GM18951 (cell line): Measurements from ENCODE around the gene PRUNE2.

ENCODE experiments used
- POLR2A ChIP-seq: IDR thresholded peaks from 4 replicates; pipeline ENCODE4 v1.6.1; 2011; ENCODE audit warnings: mild to moderate bottlenecking; ENCODE audit not compliant: insufficient read length, insufficient read depth; ENCODE audit errors: extremely low read depth
- in situ Hi-C: fragments of 300-500 bp; cut with MboI; formaldehyde crosslinking; loops from one replicate; pipeline ENCODE4 v1.12.0; 2022; ENCODE audit warnings: low sequenced_read_pairs, mixed read lengths, inconsistent platforms; ENCODE audit not compliant: unreplicated experiment

Gene PRUNE2

DNA sequence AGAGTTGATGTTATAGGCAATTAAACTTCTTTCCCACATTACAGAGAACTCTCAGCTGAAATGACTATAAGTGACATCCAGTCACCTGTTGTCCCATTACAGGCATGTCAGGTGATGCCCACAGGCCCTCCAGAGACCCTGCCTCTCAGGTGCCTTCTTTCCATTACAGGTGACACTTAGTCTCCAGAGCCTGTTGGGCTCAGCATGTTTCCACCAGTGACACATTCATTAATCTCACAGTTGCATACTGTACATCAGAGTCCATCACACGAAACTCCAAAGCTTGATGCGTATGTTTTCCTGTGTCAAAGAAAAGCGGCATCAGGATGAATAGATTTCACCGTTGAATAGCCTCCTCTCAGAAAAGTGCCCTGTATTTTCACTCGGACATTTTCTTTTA lies 14.6 kb downstream of the PRUNE2 start:
- TF ChIP-seq POLR2A = no peak
- in situ Hi-C loops = no loop called here

DNA sequence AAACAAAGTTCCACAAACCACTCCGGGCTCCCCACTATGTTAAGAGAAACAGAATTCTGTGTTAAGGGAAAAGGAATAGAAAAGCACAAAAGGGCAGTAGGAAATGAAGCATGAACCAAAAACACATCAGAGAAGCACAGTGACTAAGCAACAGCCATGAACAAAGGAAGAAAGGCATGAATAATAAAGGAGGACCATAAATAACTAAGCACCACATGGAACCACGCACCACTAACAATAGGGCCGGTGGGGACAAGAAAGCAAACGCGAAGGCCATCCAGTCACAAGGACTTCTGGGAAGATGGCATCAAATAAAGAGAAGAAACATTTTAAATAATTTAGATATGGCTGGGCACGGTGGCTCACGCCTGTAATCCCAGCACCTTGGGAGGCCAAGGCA lies 18.0 kb downstream of the PRUNE2 start:
- in situ Hi-C loops = no loop called here
- no peak for TF ChIP-seq POLR2A

DNA sequence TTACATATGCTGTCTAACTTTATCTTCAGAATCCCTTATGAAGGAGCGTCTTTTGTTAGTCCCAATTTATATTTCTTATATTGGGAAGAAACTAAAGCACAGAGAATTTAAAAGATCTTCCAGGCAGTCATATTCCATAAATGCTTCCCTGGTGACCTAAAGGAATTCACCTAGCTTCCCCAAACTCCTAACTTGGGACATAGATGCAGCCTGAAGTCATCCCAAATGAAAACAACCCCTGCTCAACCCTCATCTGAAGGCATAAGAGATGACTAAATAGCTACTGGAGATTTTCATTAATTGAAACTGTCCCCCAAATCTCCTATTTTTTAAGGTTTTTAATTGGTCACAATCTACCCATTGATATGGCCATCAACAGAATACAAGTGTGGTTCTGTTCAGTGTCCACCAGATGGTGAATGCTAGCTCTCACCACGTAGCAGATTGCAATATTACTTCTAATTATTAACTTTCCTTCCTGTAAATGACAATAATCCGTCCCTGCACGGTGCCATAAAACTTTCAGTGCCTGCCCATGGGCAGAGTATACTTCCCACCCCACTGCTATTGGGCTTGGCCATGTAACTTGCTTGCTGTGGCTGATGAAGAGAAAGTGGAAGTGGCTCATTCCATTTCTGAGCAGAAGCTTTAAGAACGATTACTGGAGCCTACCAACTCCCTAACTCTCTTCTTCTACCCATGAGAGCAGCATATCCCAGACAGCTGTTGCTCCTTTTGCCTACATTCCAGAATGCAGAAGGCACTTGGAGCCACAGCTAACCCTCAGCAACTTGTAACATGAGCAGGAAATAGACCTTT lies 18.7 kb downstream of the PRUNE2 start:
- TF ChIP-seq POLR2A = no peak
- in situ Hi-C loops = no loop called here

DNA sequence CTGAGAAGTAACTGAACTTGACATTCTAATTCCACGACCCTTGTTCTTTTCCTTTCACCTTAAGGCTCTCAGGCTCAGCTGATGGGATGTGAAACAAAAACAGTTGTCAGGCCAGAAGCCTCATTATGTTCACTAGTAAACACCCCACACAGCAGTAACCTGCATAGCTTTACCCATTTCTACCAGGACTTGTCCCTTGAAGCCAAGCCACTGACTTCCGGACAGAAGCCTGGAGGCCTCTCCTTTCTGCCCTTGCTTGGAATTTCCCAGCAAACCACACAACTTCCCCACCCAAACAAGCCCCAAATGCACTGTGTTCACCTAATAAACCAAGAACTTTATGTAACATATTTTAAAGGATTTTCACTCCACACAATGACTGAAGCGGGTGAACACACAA lies 19.6 kb downstream of the PRUNE2 start:
- in situ Hi-C loops = no loop called here
- no peak for TF ChIP-seq POLR2A

DNA sequence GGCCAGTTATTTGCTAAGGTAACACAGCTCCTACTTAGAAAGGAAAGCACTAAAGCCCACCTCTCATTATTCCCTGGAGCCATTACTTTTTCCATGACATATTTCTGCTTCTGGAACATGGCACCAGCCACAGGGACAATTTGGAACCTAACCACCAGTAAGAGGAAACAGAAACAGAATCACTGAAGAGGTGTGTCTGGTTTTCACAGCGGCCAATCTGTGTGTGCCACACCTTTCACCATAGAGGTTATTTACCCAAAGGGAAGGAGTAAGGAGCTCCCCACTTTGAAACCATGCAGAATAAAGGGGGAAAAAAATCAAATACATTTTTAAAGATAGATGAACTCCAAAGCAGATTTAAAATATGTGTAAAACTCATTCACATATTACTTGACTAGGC lies 21.1 kb downstream of the PRUNE2 start:
- TF ChIP-seq POLR2A = no peak
- in situ Hi-C loops = no loop called here

DNA sequence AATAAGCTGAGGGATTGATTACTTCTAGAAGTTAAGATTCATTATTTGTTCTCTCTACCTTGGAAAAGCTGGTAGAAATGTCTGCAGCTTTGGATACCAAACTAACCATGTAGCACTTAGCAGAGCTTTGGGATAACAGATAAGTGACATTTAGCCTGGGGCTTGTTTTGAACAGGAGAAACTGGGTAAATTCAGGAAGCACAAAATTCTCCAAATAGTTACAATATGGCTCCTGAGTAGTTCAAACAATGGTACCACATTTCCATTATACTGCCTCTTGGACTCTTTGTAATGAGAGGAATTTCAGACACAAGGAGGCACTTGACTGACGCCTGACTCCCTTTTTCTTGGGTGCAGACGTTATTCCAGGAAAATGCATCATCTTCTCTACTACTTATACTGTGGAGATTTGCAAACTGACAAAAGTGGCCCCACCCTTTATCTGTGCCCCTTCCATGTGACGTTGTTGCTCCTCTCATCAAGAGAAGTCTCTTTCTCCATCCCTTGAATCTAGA lies 22.5 kb downstream of the PRUNE2 start:
- no peak for TF ChIP-seq POLR2A
- in situ Hi-C loops = no loop called here

DNA sequence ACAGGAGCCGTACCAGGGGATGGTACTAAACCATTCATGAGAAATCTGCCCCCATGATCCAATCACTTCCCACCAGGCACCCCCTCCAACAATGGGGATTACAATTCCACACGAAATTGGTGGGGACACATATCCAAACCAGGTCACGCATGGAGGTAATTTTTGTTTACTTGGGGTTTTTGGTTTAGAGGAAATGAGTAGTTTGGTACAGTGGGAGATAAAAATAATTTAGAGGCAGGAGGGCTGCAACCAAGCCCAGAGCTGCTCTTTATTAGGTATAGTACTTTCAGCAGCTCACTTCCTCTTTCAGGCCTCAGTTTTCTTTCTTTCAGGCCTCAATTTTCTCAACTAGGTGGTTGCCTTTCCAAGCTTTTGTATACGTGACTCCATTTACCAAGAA lies 23.2 kb downstream of the PRUNE2 start:
- TF ChIP-seq POLR2A = no peak
- in situ Hi-C loops = no loop called here

DNA sequence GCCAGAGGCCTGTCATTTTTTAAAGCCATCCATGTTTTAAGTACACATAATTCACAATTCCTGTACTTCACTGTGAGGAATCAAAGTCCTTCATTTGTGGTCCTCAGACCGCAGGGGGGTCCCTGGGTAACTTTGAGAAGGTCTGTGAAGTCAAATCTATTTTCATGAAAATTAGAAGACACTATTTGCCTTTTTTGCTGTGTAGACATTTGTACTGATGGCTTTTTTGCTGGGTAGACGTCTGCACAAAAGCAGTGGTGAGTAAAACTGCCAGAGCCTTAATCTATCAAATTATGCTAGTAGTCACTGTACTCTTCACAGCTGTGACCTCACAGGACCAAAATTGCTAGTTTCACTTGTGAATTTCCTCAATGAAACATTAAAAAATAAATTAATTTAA lies 25.7 kb downstream of the PRUNE2 start:
- in situ Hi-C loops = no loop called here
- TF ChIP-seq POLR2A = no peak

DNA sequence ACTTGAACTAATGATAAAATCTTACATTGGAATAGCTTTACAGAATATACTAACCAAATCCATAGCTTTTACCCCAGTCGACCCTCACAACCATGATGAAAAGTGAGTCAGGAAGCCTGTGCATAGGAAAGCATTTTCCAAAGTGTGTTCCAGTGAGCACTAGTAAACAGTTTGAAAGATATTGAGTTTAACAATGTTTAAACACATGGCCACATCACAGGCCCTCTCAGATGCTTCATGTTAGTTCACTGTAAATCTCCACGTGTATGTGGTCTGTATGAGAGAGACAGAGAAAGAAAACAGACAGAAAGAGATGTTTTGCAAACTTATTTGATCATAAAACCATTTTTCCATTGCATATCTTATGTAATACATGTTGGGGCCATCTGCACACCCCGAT lies 27.0 kb downstream of the PRUNE2 start:
- in situ Hi-C loops = no loop called here
- no peak for TF ChIP-seq POLR2A

DNA sequence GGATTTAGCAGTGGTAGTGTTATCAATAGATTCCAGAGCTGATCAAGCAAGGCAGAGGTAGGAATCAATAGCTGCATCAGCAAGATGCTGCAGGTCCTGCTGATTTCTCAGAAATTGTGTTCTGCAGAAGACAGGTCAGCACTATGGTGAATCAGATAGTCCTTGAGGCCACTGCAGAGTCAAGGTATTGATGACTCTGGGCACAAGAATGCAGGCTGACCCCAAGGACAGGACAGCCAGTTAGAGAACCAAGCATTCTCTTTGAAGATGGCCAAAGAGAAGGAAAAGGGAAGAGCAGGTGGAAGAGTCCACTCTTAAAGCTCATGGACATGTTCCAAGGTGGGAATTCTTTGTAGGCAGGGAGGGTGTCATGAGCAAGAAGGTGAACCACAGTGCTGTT lies 28.0 kb downstream of the PRUNE2 start:
- in situ Hi-C loops = no loop called here
- TF ChIP-seq POLR2A = no peak

DNA sequence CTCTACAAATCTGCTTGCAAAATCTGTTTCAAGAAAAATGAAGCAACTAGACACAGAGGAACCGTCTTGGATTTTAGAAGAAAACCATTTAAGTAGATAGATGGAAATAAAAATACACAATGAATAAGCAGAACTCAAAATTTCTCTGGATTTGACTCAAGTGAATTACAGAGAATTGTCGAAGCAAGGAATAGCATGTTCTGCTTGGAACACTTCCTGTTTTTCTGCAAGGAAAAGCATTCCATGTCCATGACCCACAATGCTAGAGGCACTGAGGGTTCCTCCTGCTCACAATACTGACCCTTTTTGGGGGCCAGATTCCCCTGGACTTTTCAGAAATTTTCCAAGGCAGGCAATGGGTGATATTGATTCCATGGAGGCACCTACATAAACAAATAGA lies 29.8 kb downstream of the PRUNE2 start:
- TF ChIP-seq POLR2A = no peak
- in situ Hi-C loops = no loop called here

DNA sequence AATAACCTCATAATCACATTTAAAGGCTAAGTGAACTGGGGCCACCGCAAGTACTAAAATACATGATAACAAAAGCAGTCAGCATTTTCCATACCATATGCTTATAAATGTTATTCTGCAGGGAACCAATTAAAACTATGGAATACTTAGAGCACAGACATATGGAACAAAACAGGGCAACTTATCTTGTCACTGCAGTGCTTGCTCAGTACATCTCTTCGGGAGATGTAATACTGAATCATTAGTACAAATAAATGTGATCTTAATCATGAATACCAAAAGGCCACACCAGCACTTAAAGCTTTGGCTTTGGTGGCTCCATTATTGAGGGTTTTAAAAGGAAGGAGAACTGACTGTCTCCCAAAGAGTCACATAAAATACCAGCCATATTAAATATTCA lies 32.1 kb downstream of the PRUNE2 start:
- TF ChIP-seq POLR2A = no peak
- in situ Hi-C loops = no loop called here

DNA sequence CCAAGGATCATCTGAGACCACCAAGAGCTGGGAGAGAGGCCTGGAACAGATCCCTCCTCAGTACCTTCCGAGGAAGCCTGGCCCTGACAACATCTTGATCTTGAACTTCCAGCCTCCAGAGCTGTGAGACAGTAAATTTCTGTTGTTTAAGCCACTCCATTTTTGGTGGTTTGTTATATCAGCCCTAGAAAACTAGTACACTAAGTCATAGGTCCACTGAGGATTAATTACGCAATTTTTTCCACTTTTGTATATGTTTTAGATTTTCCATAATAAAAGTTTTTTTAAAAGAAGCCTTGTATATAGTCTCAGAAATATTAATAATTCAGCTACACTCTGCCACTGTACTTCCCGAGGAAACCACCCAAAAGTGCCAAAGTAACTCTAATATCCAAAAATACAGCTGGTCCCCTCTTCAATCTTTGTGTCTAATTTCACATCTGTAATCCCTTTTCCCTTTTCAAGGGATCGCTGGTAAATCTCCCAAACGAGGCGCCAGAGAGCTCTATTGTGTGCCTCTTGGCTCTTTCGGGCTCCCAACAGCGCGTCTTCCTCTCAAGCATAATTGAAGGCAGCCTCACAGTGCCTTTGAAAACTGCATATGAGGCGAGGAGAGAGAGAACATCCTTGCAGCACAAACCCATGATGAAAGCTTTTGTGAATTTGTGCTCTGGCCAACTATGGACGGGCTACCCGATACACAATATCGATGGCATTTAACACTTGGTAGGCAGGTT lies 32.7 kb downstream of the PRUNE2 start:
- in situ Hi-C loops = no loop called here
- TF ChIP-seq POLR2A = no peak

DNA sequence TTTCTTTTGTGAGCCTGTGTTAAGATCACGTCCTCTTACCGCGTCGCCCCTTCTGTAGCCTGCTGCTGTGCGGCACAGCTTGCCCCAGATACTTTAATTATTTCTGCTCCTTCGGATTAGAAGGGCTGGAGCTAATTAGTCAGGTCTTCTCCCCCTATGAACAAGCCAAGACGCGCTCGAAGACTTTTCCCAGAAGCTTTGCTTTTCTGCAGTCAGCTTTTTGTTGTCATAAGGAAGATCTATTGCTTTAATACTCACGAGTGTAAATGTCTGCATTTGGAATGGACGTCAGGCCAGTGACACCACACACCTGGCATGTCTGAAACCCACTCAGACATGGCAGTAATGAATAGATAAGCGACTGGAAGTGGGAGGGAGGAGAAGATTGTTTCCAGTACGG lies 37.0 kb downstream of the PRUNE2 start:
- TF ChIP-seq POLR2A = no peak
- in situ Hi-C loops = no loop called here
